Mucosa of descending colon (tissue), 3 donors: ENCODE measurements around the gene BCORL1. TPM values are rescaled to one million over a fixed set of nuclear protein-coding genes. Genes with fewer than 3 reads are reported as not detected.
A peak's percentile ranks its signal among the peaks of the same experiment; 100 is the strongest.

ENCODE experiments used
- ATAC-seq: fragments of 200-7000 bp; cut with Tn5 transposase; one replicate; pipeline ENCODE4 v1.9.1; 2020; ENCODE audit warnings: mild to moderate bottlenecking, moderate library complexity
- DNase-seq, 3 donors: peaks; one replicate each; pipeline ENCODE4 v3.0.0-alpha.2; 2020
- H3K36me3 ChIP-seq: fragments of 200-600 bp; one replicate; pipeline ENCODE4 v1.8.0; 2021; ENCODE audit warnings: low read depth, mild to moderate bottlenecking
- H3K4me1 ChIP-seq: fragments of 200-600 bp; one replicate; pipeline ENCODE4 v1.8.0; 2021; ENCODE audit warnings: low read depth, mild to moderate bottlenecking
- H3K4me3 ChIP-seq: fragments of 200-600 bp; one replicate; pipeline ENCODE4 v1.8.0; 2021; ENCODE audit warnings: mild to moderate bottlenecking
- H3K9me3 ChIP-seq: fragments of 200-600 bp; one replicate; pipeline ENCODE4 v1.8.0; 2021; ENCODE audit warnings: mild to moderate bottlenecking
- CTCF ChIP-seq: fragments of 200-600 bp; IDR thresholded peaks from one replicate; pipeline ENCODE4 v1.8.0; 2022; ENCODE audit warnings: antibody characterized with exemption, mild to moderate bottlenecking
- intact Hi-C, 2 donors: fragments of 100-400 bp; cut with DNase I in 1 of 2; cut with micrococcal nuclease in 1 of 2; formaldehyde crosslinking; loops; one replicate each; pipeline versions ENCODE4 v1.11.0 to v1.11.1; 2022; cut with DNase I, micrococcal nuclease
- total RNA-seq, 3 donors: library from RNA; stranded (reverse); fragmentation: NEBNext Ultra II Directional in 2 of 3; extraction: Animal tissue kit (Norgen Biotek cat#: 25700) in 2 of 3; gene quantifications; one replicate each; pipeline versions ENCODE4 v1.2.1 to v1.2.4, GENCODE V29; 2021 to 2023
- donor health status: DM: no; HTN: no; CAD: no; lungs with moderate emphysema.
- donor health status: DM: no; HTN: no; CAD: no.
- donor health status: DM: no; HTN: yes; CAD: no.

BCORL1 gene
- total RNA-seq, 3 donors from 2014 or later: 7.3 to 24.2 (median 10.0) TPM

- H3K4me3 ChIP-seq: no peak overlapping the region
- no peak for ATAC-seq
- intact Hi-C loops: loop anchor here in 1 of 2 donors (10.0 kb wide), 1 partner anchor 119 kb away; no protein-coding TSS in a partner anchor
These were observed 93.3 kb downstream of the BCORL1 start for GRCh38 chrX:130075777-130076176.

GRCh38 chrX:130079824-130080406, 97.5 kb downstream of the BCORL1 start:
- intact Hi-C loops: loop anchor here (2.0 to 10.0 kb wide), 2 partner anchors 111 to 115 kb away; no protein-coding TSS in a partner anchor
- DNase-seq (peak in 2 of 3 donors; percentile 35 to 71), ATAC-seq (peak; percentile 70)
- H3K4me1 ChIP-seq: no peaks in the 10 kb centered on the region
- H3K9me3 ChIP-seq: no peaks in the 10 kb centered on the region
- TF ChIP-seq CTCF: no peak
- no peak overlapping the region for H3K4me3 ChIP-seq
- no peaks in the 10 kb centered on the region for H3K36me3 ChIP-seq

More at GRCh38 chrX:130075777-130076176, 93.3 kb downstream of the BCORL1 start:
- H3K36me3 ChIP-seq: no peaks in the 10 kb centered on the region
- DNase-seq: no peak
- H3K4me1 ChIP-seq: peaks cover 4% of the 10 kb centered on the region
- TF ChIP-seq CTCF: no peak
- H3K9me3 ChIP-seq: no peaks in the 10 kb centered on the region

GRCh38 chrX:130080791-130081367, 98.4 kb downstream of the BCORL1 start:
- no peaks in the 10 kb centered on the region for H3K4me1 ChIP-seq
- H3K4me3 ChIP-seq: no peak overlapping the region
- DNase-seq: peak in 1 of 3 donors; percentile 16
- ATAC-seq: no peak
- intact Hi-C loops: loop anchor here in 1 of 2 donors (2.0 kb wide), 1 partner anchor 110 kb away; no protein-coding TSS in a partner anchor
- H3K9me3 ChIP-seq: no peaks in the 10 kb centered on the region
- H3K36me3 ChIP-seq: no peaks in the 10 kb centered on the region
- TF ChIP-seq CTCF: no peak

GRCh38 chrX:130081421-130082045, 99.1 kb downstream of the BCORL1 start:
- Histone ChIP-seq H3K36me3 (no peaks in the 10 kb centered on the region), H3K4me3 (no peak overlapping the region), H3K9me3 (no peaks in the 10 kb centered on the region), H3K4me1 (no peaks in the 10 kb centered on the region)
- TF ChIP-seq CTCF: no peak
- DNase-seq (peak in 1 of 3 donors; percentile 8), ATAC-seq (no peak)
- intact Hi-C loops: loop anchor here in 1 of 2 donors (2.0 kb wide), 1 partner anchor 109 kb away; no protein-coding TSS in a partner anchor

- ATAC-seq: peak; percentile 61
- no peaks in the 10 kb centered on the region for H3K36me3 ChIP-seq
- H3K4me3 ChIP-seq: no peak overlapping the region
- TF ChIP-seq CTCF: no peak
- peak; percentile 35 to 79 (median 40) for DNase-seq
- H3K4me1 ChIP-seq: no peaks in the 10 kb centered on the region
- intact Hi-C loops: no loop called here
- H3K9me3 ChIP-seq: no peaks in the 10 kb centered on the region
These were observed 100.0 kb downstream of the BCORL1 start for GRCh38 chrX:130082244-130083106.
